ENCODE results near the gene MEMO1. TPM values are rescaled to one million over a fixed set of nuclear protein-coding genes. Genes with fewer than 3 reads are reported as not detected.
"Not testable (repeated sequence)": the region's sequence is repeated elsewhere in the genome, so short reads cannot be mapped to it uniquely, and the experiment has no call there.

Gene MEMO1
- total and polyA plus RNA-seq, 2 donors (not counting 3 experiments of a cell fraction or from before 2014, with no cell fraction given): 38.6 to 56.2 TPM

DNA sequence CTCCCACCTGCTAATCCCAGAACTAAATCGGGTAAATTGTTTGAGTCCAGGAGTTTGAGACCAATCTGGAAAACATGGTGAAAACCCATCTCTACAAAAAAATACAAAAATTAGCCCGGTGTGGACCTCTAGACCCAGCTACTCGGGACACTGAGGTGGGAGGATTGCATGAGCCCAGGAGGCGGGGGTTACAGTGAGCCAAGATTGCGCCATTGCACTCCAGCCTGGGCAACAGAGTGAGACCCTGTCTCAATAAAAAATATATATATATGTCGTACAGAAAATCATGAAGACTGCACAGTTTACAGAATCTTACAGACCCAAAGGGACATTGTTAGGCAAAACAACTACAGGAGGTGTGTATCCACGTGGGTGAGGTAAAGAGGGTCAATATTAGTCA is 32.8 kb upstream of the MEMO1 start:
- no peak overlapping the region for H2AFZ ChIP-seq (ENCODE audit: low read depth, low read length)
- POLR2A ChIA-PET: no interaction called here
- no peaks in the 10 kb centered on the region for H3K9me3 ChIP-seq (replicated peaks; ENCODE audit: control insufficient read depth, insufficient read depth, low read length)
- no peaks in the 10 kb centered on the region for H3K9me1 ChIP-seq (replicated peaks; ENCODE audit: control insufficient read depth, extremely low read depth, insufficient read depth, low read length)
- no peaks in the 10 kb centered on the region for H3K36me3 ChIP-seq (ENCODE audit: control insufficient read depth in 2 of 2, extremely low read depth in 1 of 2, insufficient read depth in 2 of 2, low read length in 2 of 2)
- dilution Hi-C loops (cut with MboI; ENCODE audit: extremely low pct_ligation_motif_present, low sequenced_read_pairs) (no loop called here), intact Hi-C loops (cut with micrococcal nuclease) (no loop called here)
- H3K4me3 ChIP-seq (replicated peaks in 1 of 3; ENCODE audit: insufficient read depth in 1 of 3, low read depth in 1 of 3, low read length in 3 of 3): no peak overlapping the region
- H3K27ac ChIP-seq (ENCODE audit: insufficient read depth, low read depth, low read length): no peak overlapping the region
- DNase-seq (ENCODE audit: low read depth, low spot score) (no peak), FAIRE-seq (no peak)
- peaks cover 8% of the 10 kb centered on the region for H3K79me2 ChIP-seq (ENCODE audit: control insufficient read depth, insufficient read depth, low read length)
- no peak overlapping the region for H3K4me2 ChIP-seq (ENCODE audit: insufficient read depth, low read length)
- peaks cover 10% of the 10 kb centered on the region for H3K4me1 ChIP-seq (ENCODE audit: control insufficient read depth, extremely low read depth, insufficient read depth, low read length)
- no peak for TF ChIP-seq POLR2A (IDR thresholded peaks at IDR 0.05; ENCODE audit: low read depth, low read length)
- no peaks in the 10 kb centered on the region for H4K20me1 ChIP-seq (replicated peaks; ENCODE audit: control insufficient read depth, extremely low read depth, insufficient read depth, low read length)
- no peaks in the 10 kb centered on the region for H3K27me3 ChIP-seq (ENCODE audit: control insufficient read depth in 2 of 2, insufficient read depth in 2 of 2, low read length in 2 of 2)
- BruUV-seq (replicated peaks): no TSS peak
- H3K9ac ChIP-seq (replicated peaks; ENCODE audit: extremely low read depth, insufficient read depth, low read length): no peak overlapping the region
- CTCF ChIA-PET: no interaction called here

DNA sequence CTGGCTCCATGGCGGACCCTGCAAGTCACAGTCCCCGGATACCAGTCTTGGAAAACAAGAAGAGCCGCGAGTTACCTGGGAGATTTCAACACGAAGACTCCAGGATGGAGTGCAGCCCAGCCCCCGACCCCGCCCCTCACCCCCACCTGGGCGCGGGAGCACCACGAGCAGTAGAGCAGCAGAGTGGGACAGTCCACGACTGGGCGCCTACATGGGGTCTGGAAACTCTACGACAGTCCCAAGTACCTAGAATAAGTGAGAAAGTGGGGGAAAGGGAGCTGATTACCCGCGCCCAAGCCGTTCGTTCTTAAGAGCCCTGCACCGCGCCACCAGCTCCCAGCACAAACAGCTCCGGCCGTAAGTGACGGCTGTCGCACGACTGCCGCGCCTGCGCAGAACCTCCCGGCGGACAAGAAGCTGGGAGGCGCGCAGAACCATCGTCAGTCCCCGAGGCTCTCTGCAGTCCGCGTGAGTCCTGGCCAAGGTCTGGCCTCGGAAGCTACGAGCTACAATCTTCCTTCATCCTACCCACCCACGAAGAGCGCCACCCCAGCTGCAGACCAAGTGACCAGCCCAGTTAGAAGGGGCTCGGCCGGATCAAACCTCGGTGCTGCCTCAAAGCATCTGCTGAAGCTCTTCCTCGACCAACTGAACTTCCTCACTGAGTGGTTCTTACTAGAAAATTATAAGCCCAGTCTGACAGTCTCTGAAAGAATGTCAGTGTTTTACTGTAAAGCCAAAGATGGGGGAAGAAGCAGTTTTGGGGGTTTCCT is 28.8 kb upstream of the MEMO1 start, which contains the start of gene DPY30:
TSS of gene DPY30 (minus strand) at position 359 of the 773 bp plus-strand sequence. CDS start at position 10, 349 bp downstream.
- Histone ChIP-seq H2AFZ (ENCODE audit: low read depth, low read length) (peak within 1 kb of the TSS; percentile 94), H3K4me3 (replicated peaks in 1 of 3; ENCODE audit: insufficient read depth in 1 of 3, low read depth in 1 of 3, low read length in 3 of 3) (peak within 1 kb of the TSS; percentile 84 to 95 (median 94)), H3K79me2 (ENCODE audit: control insufficient read depth, insufficient read depth, low read length) (peaks cover 9% of the 10 kb centered on the region), H3K36me3 (ENCODE audit: control insufficient read depth in 2 of 2, extremely low read depth in 1 of 2, insufficient read depth in 2 of 2, low read length in 2 of 2) (no peaks in the 10 kb centered on the region), H3K27me3 (ENCODE audit: control insufficient read depth in 2 of 2, insufficient read depth in 2 of 2, low read length in 2 of 2) (no peaks in the 10 kb centered on the region), H3K27ac (ENCODE audit: insufficient read depth, low read depth, low read length) (peak within 1 kb of the TSS; percentile 60), H4K20me1 (replicated peaks; ENCODE audit: control insufficient read depth, extremely low read depth, insufficient read depth, low read length) (no peaks in the 10 kb centered on the region), H3K9me1 (replicated peaks; ENCODE audit: control insufficient read depth, extremely low read depth, insufficient read depth, low read length) (no peaks in the 10 kb centered on the region), H3K9ac (replicated peaks; ENCODE audit: extremely low read depth, insufficient read depth, low read length) (peak within 1 kb of the TSS; percentile 85), H3K4me1 (ENCODE audit: control insufficient read depth, extremely low read depth, insufficient read depth, low read length) (peaks cover 10% of the 10 kb centered on the region), H3K9me3 (replicated peaks; ENCODE audit: control insufficient read depth, insufficient read depth, low read length) (no peaks in the 10 kb centered on the region), H3K4me2 (ENCODE audit: insufficient read depth, low read length) (peak within 1 kb of the TSS; percentile 96)
- TF ChIP-seq POLR2A (IDR thresholded peaks at IDR 0.05; ENCODE audit: low read depth, low read length) (peak; percentile 99), POLR2AphosphoS5 (IDR thresholded peaks at IDR 0.05; ENCODE audit: insufficient read depth, low read depth, low read length) (peak; percentile 98)
- TF ChIP-seq, protein P1, sequence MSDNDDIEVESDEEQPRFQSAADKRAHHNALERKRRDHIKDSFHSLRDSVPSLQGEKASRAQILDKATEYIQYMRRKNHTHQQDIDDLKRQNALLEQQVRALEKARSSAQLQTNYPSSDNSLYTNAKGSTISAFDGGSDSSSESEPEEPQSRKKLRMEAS (IDR thresholded peaks at IDR 0.05; ENCODE audit: insufficient read depth, insufficient read length): no peak
- intact Hi-C loops (cut with micrococcal nuclease) (loop anchor here (1.0 kb wide), 1 partner anchor 24 kb away; the partner anchor contains the start of gene SPAST), dilution Hi-C loops (cut with MboI; ENCODE audit: extremely low pct_ligation_motif_present, low sequenced_read_pairs) (no loop called here)
- DNase-seq (ENCODE audit: low read depth, low spot score) (peak; percentile 96), FAIRE-seq (peak; percentile 87)
- ChIA-PET POLR2A (interaction anchor here (0.6 to 1.1 kb wide), 5 partner anchors 12 to 31 kb away, joined by 3 to 17 read pairs (median 3); partner anchors contain the start of gene SPAST), CTCF (interaction anchor here (0.6 to 4.9 kb wide), 10 partner anchors 12 to 184 kb away, joined by 3 to 42 read pairs (median 3); partner anchors contain the start of gene SPAST)
- TSS peak; percentile 99 for BruUV-seq (replicated peaks)

DNA sequence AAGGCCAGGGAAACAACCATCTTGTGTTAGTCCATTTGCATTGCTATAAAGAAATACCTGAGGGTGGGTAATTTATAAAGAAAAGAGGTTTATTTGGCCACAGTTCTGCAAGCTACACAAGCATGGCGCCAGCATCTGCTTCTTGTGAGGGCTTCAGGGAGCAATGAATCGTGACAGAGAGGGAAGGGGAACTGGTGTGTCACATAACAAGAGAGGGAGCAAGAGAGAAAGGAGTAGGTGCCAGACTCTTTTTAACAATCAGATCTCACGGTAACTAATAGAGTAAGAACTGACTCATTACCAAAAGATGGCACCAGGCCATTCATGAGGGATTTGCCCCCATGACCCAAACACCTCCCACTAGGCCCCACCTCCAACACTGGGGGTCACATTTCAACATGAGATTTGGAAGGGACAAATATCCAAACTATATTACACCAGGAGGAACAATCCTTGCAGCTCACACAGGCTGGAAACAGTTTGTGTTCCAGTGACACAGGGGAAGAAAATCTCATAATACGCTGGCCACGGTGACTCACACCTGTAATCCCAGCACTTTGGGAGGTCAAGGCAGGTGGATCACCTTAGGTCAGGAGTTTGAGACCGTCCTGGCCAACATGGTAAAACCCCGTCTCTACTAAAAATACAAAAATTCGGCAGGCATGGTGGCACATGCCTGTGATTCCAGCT is 23.5 kb upstream of the MEMO1 start:
- H3K4me1 ChIP-seq (ENCODE audit: control insufficient read depth, extremely low read depth, insufficient read depth, low read length); H2AFZ ChIP-seq (ENCODE audit: low read depth, low read length); H4K20me1 ChIP-seq (replicated peaks; ENCODE audit: control insufficient read depth, extremely low read depth, insufficient read depth, low read length); BruUV-seq (replicated peaks); H3K36me3 ChIP-seq (ENCODE audit: control insufficient read depth in 2 of 2, extremely low read depth in 1 of 2, insufficient read depth in 2 of 2, low read length in 2 of 2); H3K27me3 ChIP-seq (ENCODE audit: control insufficient read depth in 2 of 2, insufficient read depth in 2 of 2, low read length in 2 of 2); intact Hi-C loops (cut with micrococcal nuclease); dilution Hi-C loops (cut with MboI; ENCODE audit: extremely low pct_ligation_motif_present, low sequenced_read_pairs); H3K27ac ChIP-seq (ENCODE audit: insufficient read depth, low read depth, low read length); FAIRE-seq; H3K9me3 ChIP-seq (replicated peaks; ENCODE audit: control insufficient read depth, insufficient read depth, low read length); H3K9ac ChIP-seq (replicated peaks; ENCODE audit: extremely low read depth, insufficient read depth, low read length); H3K4me2 ChIP-seq (ENCODE audit: insufficient read depth, low read length); CTCF ChIA-PET; DNase-seq (ENCODE audit: low read depth, low spot score); H3K4me3 ChIP-seq (replicated peaks in 1 of 3; ENCODE audit: insufficient read depth in 1 of 3, low read depth in 1 of 3, low read length in 3 of 3); H3K9me1 ChIP-seq (replicated peaks; ENCODE audit: control insufficient read depth, extremely low read depth, insufficient read depth, low read length): not testable (repeated sequence)
- POLR2A ChIA-PET: interaction anchor here (0.6 kb wide), 1 partner anchor 8 kb away, joined by 6 read pairs; no protein-coding TSS in a partner anchor
- H3K79me2 ChIP-seq (ENCODE audit: control insufficient read depth, insufficient read depth, low read length): peaks cover 17% of the 10 kb centered on the region

All from endothelial cell of umbilical vein (primary cell).